ENCODE results near the gene KITLG. TPM values are rescaled to one million over a fixed set of nuclear protein-coding genes. Genes with fewer than 3 reads are reported as not detected.
"Not testable (repeated sequence)": the region's sequence is repeated elsewhere in the genome, so short reads cannot be mapped to it uniquely, and the experiment has no call there.

KITLG gene
- total RNA-seq, 1 experiment from 2014 or later, result 11.7 TPM

DNA sequence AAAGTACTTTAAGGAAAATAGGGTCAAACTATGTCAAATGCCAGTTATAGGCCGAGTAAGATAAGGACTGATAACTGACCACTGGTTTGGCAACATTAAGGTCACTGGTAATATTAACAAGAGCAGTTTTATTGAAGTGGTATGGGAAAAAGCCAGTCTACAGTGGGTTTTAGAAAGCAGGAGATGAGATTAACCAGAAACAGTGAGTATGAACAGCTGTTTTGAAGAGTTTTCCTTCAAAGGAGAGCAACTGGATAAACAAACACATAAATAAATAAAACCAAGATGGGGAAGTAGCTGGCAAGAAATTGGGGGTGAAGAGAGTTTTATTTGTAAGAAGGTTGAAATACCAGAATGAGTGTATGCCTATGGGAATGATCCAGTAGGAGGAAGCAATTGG, 30.3 kb downstream of the KITLG start:
- Histone ChIP-seq H2BK5ac (ENCODE audit: insufficient read length, low read length) (no peak overlapping the region), H2BK120ac (ENCODE audit: low read depth, low read length, poor library complexity, severe bottlenecking) (no peak overlapping the region), H3K4me2 (ENCODE audit: insufficient read depth, insufficient read length, low read length) (no peak overlapping the region), H3K23ac (ENCODE audit: insufficient read length, low read depth, low read length) (no peak overlapping the region), H2BK20ac (ENCODE audit: low read depth, low read length, poor library complexity, severe bottlenecking) (no peak overlapping the region), H3K14ac (ENCODE audit: insufficient read depth, low read length) (no peak overlapping the region), H3K79me2 (ENCODE audit: insufficient read depth, low read length) (no peaks in the 10 kb centered on the region), H2AK5ac (ENCODE audit: insufficient read length, low read length) (no peak overlapping the region), H3K4ac (ENCODE audit: low read depth, low read length) (no peak overlapping the region), H4K20me1 (ENCODE audit: control insufficient read depth, insufficient read depth, insufficient read length) (no peaks in the 10 kb centered on the region), H4K5ac (ENCODE audit: insufficient read length, low read depth, low read length) (no peak overlapping the region), H3K79me1 (ENCODE audit: insufficient read depth, low read depth, low read length, poor library complexity, severe bottlenecking) (no peaks in the 10 kb centered on the region), H2BK12ac (ENCODE audit: insufficient read length, low read depth, low read length) (no peak overlapping the region), H2AFZ (ENCODE audit: low read length) (no peak overlapping the region), H4K91ac (ENCODE audit: insufficient read length, low read depth, low read length) (no peak overlapping the region), H3T11ph (ENCODE audit: low read length) (no peak overlapping the region), H3K9me3 (ENCODE audit: control insufficient read depth, low read depth, low read length) (no peaks in the 10 kb centered on the region), H3K56ac (ENCODE audit: insufficient read length, low read depth, low read length) (no peak overlapping the region), H3K23me2 (ENCODE audit: insufficient read length, low read depth, low read length, poor library complexity, severe bottlenecking) (no peaks in the 10 kb centered on the region), H3K4me1 (ENCODE audit: insufficient read depth, low read length) (peaks cover 2% of the 10 kb centered on the region; the same call in 1 of the 2 replicates), H4K8ac (replicated peaks; ENCODE audit: insufficient read length, low read depth, low read length) (no peak overlapping the region), H3K27ac (ENCODE audit: insufficient read length, low read depth, low read length) (no peak overlapping the region), H3K18ac (ENCODE audit: insufficient read length, low read depth, low read length) (no peak overlapping the region), H3K9ac (ENCODE audit: extremely low read depth, insufficient read length, low read length) (no peak overlapping the region), H2BK15ac (ENCODE audit: low read depth, low read length) (no peak overlapping the region), H3K27me3 (ENCODE audit: insufficient read depth, low read length) (no peaks in the 10 kb centered on the region)
- no peaks in the 10 kb centered on the region for H3K27me3 Mint-ChIP-seq (ENCODE audit: low read depth)
- H3K36me3 Mint-ChIP-seq (ENCODE audit: insufficient read depth in 1 of 3, low read depth in 3 of 3), result 0 out of 7 replicates have a peak, but pooled peaks cover 0 to under 1% (median 0%) of the 10 kb centered on the region in 3 experiments
- no peak overlapping the region for H3K4me3 Mint-ChIP-seq
- H3K4me1 Mint-ChIP-seq, result peaks cover 7 to 24% of the 10 kb centered on the region in 2 experiments
- no peak for DNase-seq
- TF ChIP-seq, protein P1, sequence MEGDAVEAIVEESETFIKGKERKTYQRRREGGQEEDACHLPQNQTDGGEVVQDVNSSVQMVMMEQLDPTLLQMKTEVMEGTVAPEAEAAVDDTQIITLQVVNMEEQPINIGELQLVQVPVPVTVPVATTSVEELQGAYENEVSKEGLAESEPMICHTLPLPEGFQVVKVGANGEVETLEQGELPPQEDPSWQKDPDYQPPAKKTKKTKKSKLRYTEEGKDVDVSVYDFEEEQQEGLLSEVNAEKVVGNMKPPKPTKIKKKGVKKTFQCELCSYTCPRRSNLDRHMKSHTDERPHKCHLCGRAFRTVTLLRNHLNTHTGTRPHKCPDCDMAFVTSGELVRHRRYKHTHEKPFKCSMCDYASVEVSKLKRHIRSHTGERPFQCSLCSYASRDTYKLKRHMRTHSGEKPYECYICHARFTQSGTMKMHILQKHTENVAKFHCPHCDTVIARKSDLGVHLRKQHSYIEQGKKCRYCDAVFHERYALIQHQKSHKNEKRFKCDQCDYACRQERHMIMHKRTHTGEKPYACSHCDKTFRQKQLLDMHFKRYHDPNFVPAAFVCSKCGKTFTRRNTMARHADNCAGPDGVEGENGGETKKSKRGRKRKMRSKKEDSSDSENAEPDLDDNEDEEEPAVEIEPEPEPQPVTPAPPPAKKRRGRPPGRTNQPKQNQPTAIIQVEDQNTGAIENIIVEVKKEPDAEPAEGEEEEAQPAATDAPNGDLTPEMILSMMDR (conservative IDR thresholded peaks at IDR 0.05), result no peak
- H3K9me3 Mint-ChIP-seq, result no peaks in the 10 kb centered on the region
- peak overlapping the region in 2 of 3 experiments; percentile 49 to 60; a peak in 2 of 7 replicates for H3K27ac Mint-ChIP-seq
- no CpG with 5 or more reads among the region's 1 CpG for WGBS (ENCODE audit: extremely low coverage, insufficient read length, low lambda C conversion rate)

DNA sequence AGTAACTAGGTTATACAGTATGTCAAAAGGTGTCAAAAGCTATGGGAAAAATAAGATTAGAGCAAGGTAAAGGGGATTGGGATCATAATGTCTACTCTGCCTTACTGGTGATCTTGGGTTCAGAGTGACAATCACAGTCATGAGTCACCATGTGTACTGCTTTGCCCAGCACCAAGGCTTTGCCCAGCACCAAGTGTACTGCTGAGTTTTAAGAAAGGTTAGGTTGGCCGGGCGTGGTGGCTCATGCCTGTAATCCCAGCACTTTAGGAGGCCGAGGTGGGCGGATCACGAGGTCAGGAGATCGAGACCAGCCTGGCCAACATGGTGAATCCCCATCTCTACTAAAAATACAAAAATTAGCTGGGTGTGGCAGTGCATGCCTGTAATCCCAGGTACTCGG, 32.3 kb downstream of the KITLG start:
- H3K27me3 ChIP-seq (ENCODE audit: insufficient read depth, low read length); H4K8ac ChIP-seq (replicated peaks; ENCODE audit: insufficient read length, low read depth, low read length); DNase-seq; H3K27ac Mint-ChIP-seq; H3K4me2 ChIP-seq (ENCODE audit: insufficient read depth, insufficient read length, low read length); H3K56ac ChIP-seq (ENCODE audit: insufficient read length, low read depth, low read length); H3T11ph ChIP-seq (ENCODE audit: low read length); H4K91ac ChIP-seq (ENCODE audit: insufficient read length, low read depth, low read length); H3K4ac ChIP-seq (ENCODE audit: low read depth, low read length); H2BK15ac ChIP-seq (ENCODE audit: low read depth, low read length); H3K79me1 ChIP-seq (ENCODE audit: insufficient read depth, low read depth, low read length, poor library complexity, severe bottlenecking); H3K27ac ChIP-seq (ENCODE audit: insufficient read length, low read depth, low read length); H3K4me1 ChIP-seq (ENCODE audit: insufficient read depth, low read length); H2BK12ac ChIP-seq (ENCODE audit: insufficient read length, low read depth, low read length); H3K9me3 Mint-ChIP-seq; H3K4me3 Mint-ChIP-seq; H3K9me3 ChIP-seq (ENCODE audit: control insufficient read depth, low read depth, low read length); H4K20me1 ChIP-seq (ENCODE audit: control insufficient read depth, insufficient read depth, insufficient read length); H3K18ac ChIP-seq (ENCODE audit: insufficient read length, low read depth, low read length); H2AFZ ChIP-seq (ENCODE audit: low read length); H3K23ac ChIP-seq (ENCODE audit: insufficient read length, low read depth, low read length); H3K79me2 ChIP-seq (ENCODE audit: insufficient read depth, low read length); H3K23me2 ChIP-seq (ENCODE audit: insufficient read length, low read depth, low read length, poor library complexity, severe bottlenecking); H2AK5ac ChIP-seq (ENCODE audit: insufficient read length, low read length); H4K5ac ChIP-seq (ENCODE audit: insufficient read length, low read depth, low read length); H3K27me3 Mint-ChIP-seq (ENCODE audit: low read depth); H3K9ac ChIP-seq (ENCODE audit: extremely low read depth, insufficient read length, low read length); H2BK5ac ChIP-seq (ENCODE audit: insufficient read length, low read length); H3K14ac ChIP-seq (ENCODE audit: insufficient read depth, low read length); H2BK20ac ChIP-seq (ENCODE audit: low read depth, low read length, poor library complexity, severe bottlenecking); H2BK120ac ChIP-seq (ENCODE audit: low read depth, low read length, poor library complexity, severe bottlenecking): not testable (repeated sequence)
- no CpG with 5 or more reads among the region's 7 CpGs for WGBS (ENCODE audit: extremely low coverage, insufficient read length, low lambda C conversion rate)
- peaks cover 0 to 15% (median 5%) of the 10 kb centered on the region in 3 experiments; a peak in 3 of 7 replicates for H3K36me3 Mint-ChIP-seq (ENCODE audit: insufficient read depth in 1 of 3, low read depth in 3 of 3)
- H3K4me1 Mint-ChIP-seq, result peaks cover 0 to 11% of the 10 kb centered on the region in 2 experiments; a peak in 1 of 4 replicates

Measured in H9 (cell line).